ENCODE measurements around the gene FOXP2.

Gene FOXP2

DNA sequence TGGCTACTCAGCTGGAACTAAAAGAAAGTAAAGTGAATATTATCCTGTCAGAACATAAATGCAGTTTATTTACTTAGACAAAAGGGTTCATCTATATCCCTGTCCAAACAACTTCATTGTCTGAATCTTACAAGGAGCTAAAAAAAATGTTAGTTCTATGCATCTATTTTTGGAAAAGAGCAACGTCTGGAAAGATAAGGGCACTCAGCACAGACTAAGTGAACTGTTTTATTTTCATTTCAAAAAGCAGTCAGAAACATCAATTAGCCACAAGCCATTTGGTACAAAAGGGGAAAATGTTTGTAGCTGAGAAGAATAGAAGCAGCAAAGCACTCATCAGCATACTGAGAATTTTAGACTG is 245.5 kb downstream of the FOXP2 start:
- DNase-seq: no peak

DNA sequence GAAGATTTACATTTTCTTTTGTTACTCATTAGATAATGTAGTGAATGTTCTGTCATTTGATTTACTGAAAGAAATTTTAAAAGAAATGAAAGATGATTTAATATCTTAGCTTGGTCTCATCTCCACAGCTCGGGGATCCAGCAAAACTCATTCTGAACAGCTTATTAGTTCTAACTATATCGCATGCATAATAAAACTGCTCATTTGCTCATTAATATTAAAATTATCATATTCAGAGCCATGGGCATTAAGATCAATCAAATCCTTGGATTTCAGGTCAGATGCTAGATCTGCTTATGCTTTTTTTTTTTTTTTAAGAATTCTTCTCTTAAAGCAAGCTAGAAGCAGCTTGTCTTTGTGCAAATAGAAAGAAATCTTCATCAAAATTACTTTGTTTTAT is 246.1 kb downstream of the FOXP2 start:
- DNase-seq: no peak

DNA sequence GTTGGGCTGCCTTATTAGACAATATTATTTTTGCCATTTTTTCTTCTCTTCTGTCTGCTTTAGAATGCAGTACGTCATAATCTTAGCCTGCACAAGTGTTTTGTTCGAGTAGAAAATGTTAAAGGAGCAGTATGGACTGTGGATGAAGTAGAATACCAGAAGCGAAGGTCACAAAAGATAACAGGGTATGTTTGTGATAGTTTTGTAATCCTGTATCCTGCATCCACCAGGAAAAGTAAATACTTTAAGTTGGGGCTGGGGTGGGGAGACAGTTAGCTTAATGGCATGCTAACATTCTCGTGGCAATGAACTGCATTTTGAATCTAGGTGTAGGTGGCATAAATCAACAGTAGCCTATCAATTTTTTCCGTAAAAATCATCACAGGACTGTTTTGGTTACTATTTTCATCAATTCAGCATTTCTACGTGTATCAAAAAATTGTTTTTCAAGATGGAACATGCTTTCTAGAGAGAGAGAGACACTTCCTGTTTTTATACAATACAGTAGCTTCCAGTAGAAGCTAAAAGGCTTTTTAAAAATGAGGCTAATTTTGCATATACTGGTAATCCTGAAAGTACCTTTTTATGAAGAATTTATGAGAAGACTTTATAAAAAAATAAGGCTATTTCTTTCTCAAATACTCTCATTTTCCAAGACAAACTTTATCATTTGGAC is 247.5 kb downstream of the FOXP2 start:
- no peak for DNase-seq

DNA sequence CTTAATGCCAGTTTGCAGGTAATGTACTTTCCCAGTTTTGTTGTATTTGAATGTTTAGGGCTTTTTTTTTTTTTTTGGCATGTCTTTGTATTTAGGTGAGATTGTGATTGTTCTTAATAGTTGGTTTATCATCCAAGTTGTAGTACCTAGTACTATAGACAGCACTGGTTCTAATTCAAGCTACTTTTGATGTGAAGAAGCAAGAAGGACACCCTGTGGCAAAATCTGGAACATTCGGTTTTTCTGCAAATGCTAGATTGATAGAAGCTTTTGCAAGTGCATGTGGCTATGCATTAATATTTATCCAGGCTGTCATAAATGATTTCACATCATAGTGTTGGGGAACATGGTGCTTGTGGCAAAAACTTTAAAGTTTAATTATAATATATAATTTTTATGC is 248.9 kb downstream of the FOXP2 start:
- DNase-seq: no peak

DNA sequence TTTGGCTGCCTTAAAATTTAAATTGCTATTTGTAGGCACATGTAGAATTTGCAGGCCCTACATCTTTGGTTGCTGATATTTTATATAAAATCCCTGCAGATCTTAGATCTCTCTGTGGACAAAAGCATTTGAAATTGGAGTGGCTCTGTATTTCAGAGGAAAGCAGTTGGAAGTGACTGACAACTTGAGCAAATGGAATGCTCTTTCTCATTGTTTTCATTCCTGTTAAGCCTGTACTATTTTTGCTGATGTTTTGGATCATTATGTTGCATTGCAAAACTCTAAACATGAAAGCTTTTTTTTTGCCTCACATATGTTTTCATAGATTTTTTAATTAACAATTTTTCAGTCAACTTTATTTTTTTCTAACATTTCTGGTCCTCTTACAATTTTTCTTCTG is 256.1 kb downstream of the FOXP2 start:
- DNase-seq: no peak

- DNase-seq: no peak
These were observed 257.0 kb downstream of the FOXP2 start for GRCh38 chr7:114671563-114672123.

- no peak for DNase-seq
These were observed 263.5 kb downstream of the FOXP2 start for GRCh38 chr7:114678116-114678515.

- no peak for DNase-seq
These were observed 272.6 kb downstream of the FOXP2 start for GRCh38 chr7:114687238-114687637.

DNA sequence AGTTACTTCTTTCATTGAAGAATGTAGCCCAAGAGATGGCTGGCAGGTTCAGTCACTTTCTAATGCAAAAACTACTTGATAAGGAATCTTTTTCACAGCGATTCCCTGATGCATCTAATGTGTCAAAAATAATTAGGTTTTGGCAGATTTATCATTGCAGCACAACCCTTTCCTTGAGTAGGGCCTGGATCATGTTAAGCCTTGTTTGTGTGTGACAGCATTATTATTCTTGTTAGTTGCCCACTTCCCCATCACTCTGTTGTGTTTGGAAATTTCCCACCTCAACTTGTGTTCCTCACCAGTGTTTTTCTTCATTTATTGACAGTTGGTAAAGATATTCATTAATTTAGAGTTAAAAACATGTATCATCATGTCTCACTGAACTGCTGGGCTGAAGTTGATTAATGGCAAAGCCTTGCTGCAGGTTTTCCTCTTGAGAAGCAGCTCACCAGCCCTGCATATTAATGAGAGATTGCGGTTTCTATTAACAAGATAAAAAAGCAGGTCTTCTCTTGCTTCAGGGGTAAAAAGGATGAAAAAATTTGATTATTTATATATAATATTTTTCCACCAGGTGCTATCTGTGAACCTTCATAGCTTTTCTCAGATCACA is 273.9 kb downstream of the FOXP2 start:
- no peak for DNase-seq

DNA sequence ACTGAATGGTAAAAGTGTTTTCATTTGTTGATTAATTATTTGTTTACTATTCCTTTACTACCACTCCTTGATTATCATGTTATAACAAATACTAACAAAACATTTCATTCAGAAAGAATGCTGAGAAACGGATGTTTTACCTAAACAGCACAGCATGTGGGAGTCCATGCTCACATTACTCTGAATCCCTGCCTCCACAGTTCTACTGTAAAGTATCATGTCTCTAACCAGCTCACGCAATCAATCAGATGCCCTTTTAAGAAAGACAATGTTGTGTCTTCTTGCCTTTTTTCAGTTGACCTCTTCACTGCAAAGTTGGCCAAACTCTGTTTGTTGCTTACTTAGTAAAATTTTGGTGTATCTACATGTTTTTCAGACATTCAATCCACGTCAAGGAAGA is 274.8 kb downstream of the FOXP2 start:
- DNase-seq: no peak

DNA sequence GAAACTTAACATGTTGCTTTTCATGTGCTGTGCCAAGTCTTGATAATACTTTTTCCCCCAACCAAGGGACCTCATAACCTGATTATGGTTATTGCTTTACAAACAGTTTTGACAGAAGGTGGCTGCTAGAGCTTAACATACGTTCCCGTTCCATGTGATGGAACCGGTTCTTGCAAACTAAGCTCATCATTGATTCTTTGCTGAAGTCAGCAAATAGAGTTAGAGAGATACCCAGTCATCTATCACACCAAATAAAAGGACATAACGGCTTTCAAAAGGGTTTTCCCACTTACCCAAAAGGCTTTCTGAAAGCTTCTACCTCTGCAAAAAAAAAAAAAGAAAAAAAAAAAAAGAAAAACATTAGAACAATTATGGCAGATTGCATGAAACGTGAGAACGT is 277.0 kb downstream of the FOXP2 start:
- DNase-seq: no peak

DNA sequence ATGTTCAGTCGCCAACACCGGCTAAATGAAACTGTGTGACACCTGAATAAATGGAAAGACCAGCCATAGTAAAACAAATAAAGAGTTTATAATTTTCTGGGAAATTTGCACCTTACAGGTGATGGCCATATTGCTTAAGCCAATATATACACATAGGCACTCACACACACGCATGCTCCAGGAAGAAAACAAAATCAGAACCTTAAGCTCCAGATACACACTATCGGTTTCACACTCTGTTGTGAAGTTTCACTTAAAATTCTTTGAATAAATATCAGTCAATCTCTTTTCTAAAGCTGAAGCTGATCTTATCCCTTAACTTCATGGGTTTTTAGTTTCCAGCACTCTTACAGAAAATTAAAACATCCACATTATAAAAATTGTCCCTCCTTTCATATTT is 280.6 kb downstream of the FOXP2 start:
- no peak for DNase-seq

DNA sequence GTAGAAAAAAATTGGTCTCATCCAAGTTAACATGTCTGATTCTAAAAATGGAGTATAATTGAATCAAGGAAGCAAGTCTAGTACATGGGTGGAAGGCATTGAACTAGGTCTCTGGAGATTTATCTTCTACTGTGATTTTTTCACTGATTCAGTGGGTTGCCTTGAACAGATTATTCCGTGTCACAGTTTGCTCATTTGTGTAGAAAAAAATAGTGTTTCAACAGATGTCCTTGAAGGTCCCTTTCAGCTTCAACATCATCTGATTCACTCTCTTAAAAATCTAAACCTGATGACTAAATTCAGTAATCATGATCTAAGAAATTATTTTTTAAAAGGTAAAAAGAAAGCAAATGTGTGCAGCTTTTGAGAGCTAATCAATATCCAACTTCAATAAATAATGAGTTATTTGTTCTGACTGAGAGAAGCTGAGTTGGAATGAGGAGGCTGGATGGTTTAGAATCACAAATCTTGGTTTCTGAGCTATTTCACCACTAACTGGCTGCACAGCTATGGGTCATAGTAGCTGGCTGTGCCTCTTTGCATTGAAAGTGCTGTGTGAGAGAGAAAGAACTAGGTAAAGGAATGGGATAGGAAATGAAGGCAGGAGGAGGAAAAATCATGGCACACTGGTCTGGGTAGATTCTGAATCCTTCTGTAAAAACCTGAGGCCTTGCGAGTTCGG is 285.8 kb downstream of the FOXP2 start:
- DNase-seq: no peak

- no peak for DNase-seq
These were observed 289.1 kb downstream of the FOXP2 start for GRCh38 chr7:114703677-114704076.

DNA sequence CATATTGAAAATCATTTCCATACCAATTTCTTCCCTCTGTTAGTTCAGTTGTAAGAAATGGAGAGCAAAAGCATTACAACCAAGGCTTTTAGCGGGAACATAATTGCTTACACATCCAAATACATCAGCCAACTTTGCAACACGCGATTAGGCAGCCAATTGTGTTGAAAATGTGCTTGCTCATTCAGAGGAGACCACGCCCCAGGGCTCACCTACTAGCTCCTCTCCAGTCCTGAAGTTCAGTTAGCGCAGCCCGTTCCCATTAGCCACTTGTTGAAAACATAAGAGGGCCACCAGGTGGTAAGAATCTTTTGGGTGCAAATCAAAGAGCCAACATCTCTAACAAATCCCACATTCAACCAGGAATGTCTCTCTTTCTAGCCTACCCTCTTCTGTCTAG is 294.0 kb downstream of the FOXP2 start:
- no peak for DNase-seq

DNA sequence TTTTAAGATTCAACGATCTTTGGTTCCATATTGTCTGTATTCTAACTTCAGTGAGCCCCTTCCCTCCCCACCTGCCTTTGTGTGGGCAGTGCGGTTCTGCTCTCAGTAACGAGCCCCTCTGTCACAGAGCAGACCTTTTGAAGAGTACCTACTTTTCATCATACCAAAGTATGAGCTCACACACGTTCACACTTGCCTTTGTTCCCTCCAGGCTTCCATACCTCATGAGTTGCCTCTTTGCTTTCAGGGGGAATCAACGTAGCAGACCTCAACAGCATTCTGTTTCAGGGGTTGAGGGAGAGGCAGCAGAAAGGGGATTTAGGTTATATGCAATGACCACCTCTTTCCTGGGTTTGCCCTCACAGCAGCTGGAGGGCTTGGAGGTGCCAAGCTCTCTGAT is 295.9 kb downstream of the FOXP2 start:
- DNase-seq: no peak

DNA sequence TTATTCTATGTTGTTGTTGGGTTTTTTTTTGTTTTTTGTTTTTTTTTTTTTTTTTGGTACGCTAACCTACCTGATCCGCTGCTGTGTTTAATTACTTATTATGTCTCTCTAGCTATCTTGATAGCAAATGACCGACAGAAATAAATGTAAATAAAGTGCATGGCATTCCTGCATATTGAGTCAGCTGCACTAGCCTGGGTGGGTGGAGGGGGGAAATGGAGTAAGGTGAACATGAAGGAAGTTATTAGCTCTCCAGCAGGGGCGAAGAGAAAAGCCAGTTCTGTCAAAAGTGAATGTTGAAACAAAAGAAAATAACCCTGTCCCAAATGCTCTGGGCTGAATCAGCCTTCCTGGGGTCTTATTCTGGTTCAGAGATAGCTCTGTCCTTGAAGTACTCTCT is 296.6 kb downstream of the FOXP2 start:
- no peak for DNase-seq

DNA sequence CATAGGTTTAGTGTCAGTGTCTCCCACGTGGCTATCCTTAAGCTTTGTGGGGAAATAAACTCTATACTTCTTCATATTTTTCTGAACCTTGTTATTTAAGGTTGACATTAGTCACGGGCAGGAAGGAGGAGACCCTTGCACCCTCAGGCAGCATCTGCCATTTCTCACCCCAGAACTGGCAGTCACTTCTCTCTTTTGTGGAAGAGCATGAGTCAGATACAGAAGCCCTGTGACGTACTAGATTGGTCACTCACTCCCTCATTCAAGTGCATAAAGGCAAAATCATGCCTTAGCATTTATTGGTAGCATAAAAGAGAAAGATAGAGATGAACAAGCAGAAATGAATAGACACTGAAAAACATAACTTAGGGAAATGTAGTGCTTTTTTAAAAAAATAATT is 301.3 kb downstream of the FOXP2 start:
- no peak for DNase-seq

- no peak for DNase-seq
These were observed 304.2 kb downstream of the FOXP2 start for GRCh38 chr7:114718861-114719260.

- no peak for DNase-seq
These were observed 306.1 kb downstream of the FOXP2 start for GRCh38 chr7:114720725-114721124.

GRCh38 chr7:114722562-114722961 is 307.9 kb downstream of the FOXP2 start:
- DNase-seq: no peak

DNA sequence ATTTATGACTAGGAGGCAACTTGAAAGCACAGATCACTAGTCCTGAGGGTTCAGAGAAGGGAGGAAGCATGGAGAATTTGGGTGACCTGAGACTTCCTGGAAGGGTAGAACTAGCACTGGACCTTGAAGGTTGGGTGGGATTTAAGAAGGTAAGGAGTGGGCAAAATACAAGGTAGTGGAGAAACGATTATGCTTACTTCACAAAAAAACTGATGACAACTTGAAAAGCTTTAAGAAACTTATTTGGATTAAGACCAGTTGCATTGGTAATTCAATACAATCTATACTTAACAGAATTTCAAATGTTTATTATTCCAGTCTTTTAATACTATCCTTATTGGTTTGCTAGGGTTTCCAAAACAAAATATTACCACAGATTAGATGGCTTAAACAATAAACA is 308.7 kb downstream of the FOXP2 start:
- DNase-seq: no peak

- DNase-seq: no peak
These were observed 325.5 kb downstream of the FOXP2 start for GRCh38 chr7:114740095-114740494.

- no peak for DNase-seq
These were observed 326.3 kb downstream of the FOXP2 start for GRCh38 chr7:114740941-114741340.
